IPS-15b (cell line): ENCODE measurements around the gene NT5DC4.

Source experiments
- H3K27me3 ChIP-seq: one replicate; pipeline ENCODE4 v1.6.1; 2013; ENCODE audit warnings: low read length; ENCODE audit not compliant: control insufficient read depth, insufficient read depth
- H3K36me3 ChIP-seq: one replicate; pipeline ENCODE4 v1.6.1; 2013; ENCODE audit warnings: low read length; ENCODE audit not compliant: control insufficient read depth, insufficient read depth
- H3K4me1 ChIP-seq: one replicate; pipeline ENCODE4 v1.6.1; 2013; ENCODE audit warnings: mild to moderate bottlenecking, low read length; ENCODE audit not compliant: control insufficient read depth, insufficient read depth
- H3K4me3 ChIP-seq: one replicate; pipeline ENCODE4 v1.5.1; 2013; ENCODE audit warnings: low read depth, low read length
- H3K9ac ChIP-seq: one replicate; pipeline ENCODE4 v1.6.1; 2013; ENCODE audit warnings: low read depth, mild to moderate bottlenecking, low read length
- H3K9me3 ChIP-seq: one replicate; pipeline ENCODE4 v1.6.1; 2013; ENCODE audit warnings: mild to moderate bottlenecking, low read length; ENCODE audit not compliant: control insufficient read depth, insufficient read depth

The NT5DC4 gene

DNA sequence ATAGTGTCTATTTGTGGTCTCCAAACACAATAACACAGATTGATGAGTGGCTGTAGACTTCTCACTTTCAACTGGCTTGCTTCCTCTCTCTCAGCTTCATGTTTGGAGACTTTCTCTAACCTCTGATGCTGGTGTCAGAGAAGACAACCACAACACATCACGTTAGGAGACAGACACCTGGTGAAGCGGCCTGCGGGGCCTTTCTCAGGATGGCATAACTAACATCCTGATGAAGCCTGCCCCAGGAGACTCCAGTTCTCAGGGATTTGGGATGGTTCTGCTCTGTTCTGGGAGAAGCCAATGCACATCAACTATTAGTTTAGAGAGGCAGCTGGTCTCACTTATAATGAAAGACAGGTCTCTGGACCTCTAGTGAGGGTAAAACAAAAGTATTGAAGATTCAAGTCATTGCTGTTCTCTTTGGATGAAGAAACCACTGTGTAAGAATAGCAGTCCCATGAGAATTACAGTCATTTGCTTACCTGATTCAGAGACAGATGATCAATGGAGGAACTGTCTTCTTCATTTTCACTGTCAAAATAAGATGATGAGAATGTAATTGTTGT lies 61.5 kb downstream of the NT5DC4 start:
- H3K4me1 ChIP-seq, result peaks cover 7% of the 10 kb centered on the region
- H3K9ac ChIP-seq, result no peak overlapping the region
- H3K9me3 ChIP-seq, result no peaks in the 10 kb centered on the region
- H3K27me3 ChIP-seq, result no peaks in the 10 kb centered on the region
- no peaks in the 10 kb centered on the region for H3K36me3 ChIP-seq
- no peak overlapping the region for H3K4me3 ChIP-seq

DNA sequence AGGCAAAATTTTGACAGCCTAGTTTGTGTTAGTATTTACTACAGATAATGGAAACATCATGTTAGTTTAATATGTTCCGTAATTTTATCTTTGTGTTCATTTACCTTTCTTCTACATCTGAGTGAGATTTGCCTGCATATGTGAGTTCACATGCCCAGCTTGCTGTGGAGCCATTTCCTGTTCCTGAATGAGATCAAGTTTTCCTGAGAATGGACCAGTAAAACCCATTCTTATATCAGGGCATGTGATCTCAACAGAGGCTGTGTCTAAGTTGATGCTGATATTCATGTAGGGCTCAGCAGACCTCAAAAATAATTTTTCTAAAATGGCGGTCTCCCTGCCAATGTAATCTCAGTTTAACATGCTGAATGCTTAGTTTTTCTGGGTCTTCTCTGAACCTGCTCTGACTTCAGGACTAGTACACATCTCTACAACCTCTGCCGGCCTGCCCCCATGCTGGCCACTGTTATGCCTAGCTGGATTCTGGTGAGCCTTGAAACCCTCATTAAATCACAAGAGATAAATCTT lies 62.4 kb downstream of the NT5DC4 start:
- Histone ChIP-seq H3K4me1 (peaks cover 7% of the 10 kb centered on the region), H3K36me3 (no peaks in the 10 kb centered on the region), H3K9ac (no peak overlapping the region), H3K9me3 (no peaks in the 10 kb centered on the region), H3K4me3 (no peak overlapping the region), H3K27me3 (no peaks in the 10 kb centered on the region)

DNA sequence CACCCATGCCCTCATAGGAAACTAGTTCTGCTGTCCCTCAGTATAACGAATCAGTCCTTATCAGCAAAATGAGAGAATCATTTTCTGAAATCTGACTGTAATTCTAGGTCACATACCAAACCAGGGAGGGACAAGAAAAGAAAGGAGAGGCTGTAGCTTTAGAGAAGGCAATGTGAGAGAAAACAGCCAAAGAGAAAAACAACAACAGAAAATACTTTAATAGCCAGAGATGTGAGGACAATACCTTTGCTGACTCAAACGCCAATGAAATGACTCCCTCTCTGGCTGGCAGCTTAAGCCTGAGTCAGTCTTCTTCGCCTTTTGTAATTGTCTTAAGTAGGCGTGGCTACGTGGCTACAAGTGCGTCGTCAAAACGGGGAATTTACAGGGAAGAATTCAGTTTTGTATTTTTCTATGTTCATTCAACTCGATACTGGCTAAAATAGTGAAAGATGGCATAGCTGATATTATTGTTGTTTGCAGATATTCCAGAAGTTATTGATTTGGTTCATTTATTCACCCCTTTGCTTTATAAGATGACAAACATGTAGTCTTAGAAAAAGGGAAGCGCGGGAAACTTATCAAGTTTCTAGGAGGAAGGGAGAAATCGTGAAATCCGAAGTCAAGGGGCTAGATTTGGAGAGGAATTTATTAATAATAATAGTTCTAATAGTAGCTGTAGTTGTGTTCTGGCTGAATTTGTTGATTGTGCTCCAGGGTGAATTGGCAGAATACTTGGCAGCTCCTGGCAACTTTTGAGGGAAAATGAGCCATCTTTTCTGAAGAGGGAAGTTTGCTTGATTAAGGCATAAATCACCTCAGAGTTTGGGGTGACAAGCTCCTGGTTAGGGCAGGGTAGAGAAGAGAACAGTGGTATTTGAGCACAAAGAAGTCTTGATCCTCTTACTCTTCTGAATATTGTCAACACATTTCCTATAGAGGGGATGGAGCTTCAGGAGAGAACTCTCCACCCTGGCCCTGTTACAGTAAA lies 63.7 kb downstream of the NT5DC4 start, which contains the start of gene IL1A:
IL1A (minus strand) TSS at position 295 of the 991 bp plus-strand sequence. CDS start 723 bp downstream, outside the sequence.
- Histone ChIP-seq H3K9ac (no peak within 1 kb of the TSS), H3K36me3 (no peaks in the 10 kb centered on the region), H3K9me3 (no peaks in the 10 kb centered on the region), H3K27me3 (no peaks in the 10 kb centered on the region), H3K4me1 (peaks cover 7% of the 10 kb centered on the region), H3K4me3 (peak within 1 kb of the TSS; percentile 40)

DNA sequence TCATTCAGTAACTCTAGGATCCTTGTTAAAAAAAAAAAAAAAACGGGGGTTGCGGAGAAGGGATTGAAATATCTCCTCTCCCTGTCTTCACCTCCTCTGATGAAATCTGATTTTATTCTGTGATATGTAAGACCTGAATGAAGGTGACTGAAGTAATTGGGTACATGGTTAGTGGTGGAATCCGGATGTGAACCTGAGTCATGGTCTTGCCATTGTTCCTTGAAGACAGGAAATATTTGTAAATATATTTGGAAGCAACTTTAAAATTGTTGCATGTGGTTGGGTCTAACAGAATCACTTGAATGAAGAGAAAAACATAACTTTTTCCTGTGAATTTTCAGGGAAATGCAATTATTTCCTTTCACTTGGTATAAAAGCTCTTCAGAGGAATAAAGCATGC lies 66.5 kb downstream of the NT5DC4 start:
- Histone ChIP-seq H3K27me3 (no peaks in the 10 kb centered on the region), H3K36me3 (no peaks in the 10 kb centered on the region), H3K9ac (no peak overlapping the region), H3K4me1 (peaks cover 9% of the 10 kb centered on the region), H3K9me3 (no peaks in the 10 kb centered on the region), H3K4me3 (no peak overlapping the region)

DNA sequence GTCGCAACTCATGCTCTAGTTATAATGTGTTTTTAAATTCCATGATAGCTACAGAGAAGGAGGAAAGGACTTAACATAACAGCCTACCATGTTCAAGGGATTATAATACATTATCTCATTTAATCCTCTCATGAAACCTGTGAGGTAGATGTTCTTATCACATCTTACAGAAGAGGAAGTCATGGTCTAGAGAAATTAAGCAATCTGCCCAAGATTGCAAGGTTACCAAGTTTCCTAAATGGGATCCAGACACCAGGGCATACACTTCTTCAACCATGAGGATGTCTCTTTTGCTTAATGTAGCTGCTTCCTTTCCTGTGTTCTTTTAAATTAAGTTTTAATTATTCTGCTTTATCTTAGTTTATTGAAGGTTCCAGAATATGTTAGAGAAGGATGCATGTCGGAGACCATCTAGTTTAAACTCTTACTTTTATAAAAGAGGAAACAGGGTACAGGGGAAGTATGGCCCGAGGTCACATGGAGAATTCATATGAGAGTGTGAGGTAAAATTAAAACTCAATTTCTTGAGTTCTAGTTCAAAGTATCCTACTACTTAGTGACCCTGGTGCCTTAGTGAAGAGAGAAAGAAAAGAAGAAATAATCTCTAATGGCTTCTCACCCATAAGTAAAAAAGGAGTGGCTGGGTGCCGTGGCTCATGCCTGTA lies 67.0 kb downstream of the NT5DC4 start:
- no peak overlapping the region for H3K9ac ChIP-seq
- H3K9me3 ChIP-seq, result no peaks in the 10 kb centered on the region
- no peaks in the 10 kb centered on the region for H3K27me3 ChIP-seq
- H3K4me1 ChIP-seq, result peaks cover 9% of the 10 kb centered on the region
- no peaks in the 10 kb centered on the region for H3K36me3 ChIP-seq
- H3K4me3 ChIP-seq, result no peak overlapping the region

DNA sequence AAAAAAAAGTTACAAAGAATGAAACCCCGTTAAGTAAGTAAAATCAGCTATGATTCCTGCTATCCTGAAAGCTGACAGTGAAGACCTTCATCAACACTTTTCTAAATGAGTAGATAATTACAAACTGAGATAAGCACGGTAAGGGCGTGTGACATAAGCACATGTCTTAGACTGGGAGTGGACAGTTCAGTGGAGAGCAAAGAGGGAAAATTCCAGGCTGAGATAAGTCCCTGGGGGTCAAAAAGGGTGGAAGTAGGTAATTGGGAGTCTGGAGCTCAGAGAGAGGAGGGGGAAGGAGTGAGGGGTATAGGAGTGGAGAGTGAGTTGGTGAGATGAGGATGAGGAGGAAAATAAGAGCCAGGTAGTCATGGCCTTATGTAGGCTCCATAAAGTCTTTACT lies 67.8 kb downstream of the NT5DC4 start:
- no peak overlapping the region for H3K9ac ChIP-seq
- peaks cover 9% of the 10 kb centered on the region for H3K4me1 ChIP-seq
- H3K36me3 ChIP-seq, result no peaks in the 10 kb centered on the region
- H3K9me3 ChIP-seq, result no peaks in the 10 kb centered on the region
- H3K27me3 ChIP-seq, result no peaks in the 10 kb centered on the region
- H3K4me3 ChIP-seq, result no peak overlapping the region
